H1 (cell line): Measurements from ENCODE around the gene TCP11. TPM values are rescaled to one million over a fixed set of nuclear protein-coding genes. Genes with fewer than 3 reads are reported as not detected.

Experiments
- CHD2 ChIP-seq: IDR thresholded peaks from 2 replicates; pipeline ENCODE4 v1.6.1; 2012; ENCODE audit warnings: low read length, improper control_type of control experiment
- CHD7 ChIP-seq: fragments of 300-600 bp; sonication (generic); IDR thresholded peaks from 2 replicates; pipeline ENCODE4 v1.7.1; 2012; ENCODE audit warnings: low read length, moderate library complexity, mild to moderate bottlenecking, inconsistent platforms; ENCODE audit not compliant: insufficient replicate concordance
- CTBP2 ChIP-seq: IDR thresholded peaks from 2 replicates; pipeline ENCODE4 v1.7.0; 2011; ENCODE audit warnings: borderline replicate concordance, mild to moderate bottlenecking, moderate library complexity, mixed read lengths, low read length; ENCODE audit not compliant: insufficient read depth, insufficient read length
- JUND ChIP-seq: IDR thresholded peaks from 2 replicates; pipeline ENCODE4 v1.6.1; 2011; ENCODE audit warnings: mild to moderate bottlenecking, improper control_type of control experiment, low read length
- RFX5 ChIP-seq: IDR thresholded peaks from 2 replicates; pipeline ENCODE4 v1.6.1; 2011; ENCODE audit warnings: low read depth, low read length, improper control_type of control experiment, borderline replicate concordance
- RNF2 ChIP-seq: fragments of 200-900, 300-1000 bp; sonication (generic); IDR thresholded peaks from 2 replicates; pipeline ENCODE4 v1.7.1; 2016; ENCODE audit warnings: borderline replicate concordance, low read depth, mild to moderate bottlenecking, antibody characterized with exemption, low read length; ENCODE audit not compliant: poor library complexity, severe bottlenecking; ENCODE audit errors: missing control alignments
- SRF ChIP-seq: IDR thresholded peaks from 2 replicates; pipeline ENCODE4 v1.6.1; 2011; ENCODE audit warnings: mild to moderate bottlenecking, low read depth, low read length, moderate library complexity
- polyA plus RNA-seq, 7 experiments: library from polyadenylated mRNA; depleted of rRNA in 3 of 7; stranded (reverse) in 5 of 7; unstranded in 2 of 7; fragments of >200 nt in 5 of 7; fragments of 200-250 nt in 2 of 7; gene quantifications; 1 replicate in 5 of 7; 2 replicates in 1 of 7; 4 replicates in 1 of 7; pipeline versions ENCODE4 v1.2.1 to v1.2.3, GENCODE V29; 2011 to 2013; ENCODE audit warnings: missing spikeins in 2 of 7, mixed read lengths in 2 of 7
- total RNA-seq: library from RNA; stranded (reverse); fragmentation: NEBNext Ultra II Directional; extraction: Animal tissue kit (Norgen Biotek cat#: 25700); gene quantifications from 2 replicates; pipeline ENCODE4 v1.2.1, GENCODE V29; 2021
- TF ChIP-seq, protein P1 (sequence below): IDR thresholded peaks from 2 replicates; pipeline ENCODE4 v1.6.1; 2012; ENCODE audit warnings: inconsistent platforms
- TF ChIP-seq, protein P2 (sequence below): IDR thresholded peaks from 2 replicates; pipeline ENCODE4 v1.6.1; 2012; ENCODE audit warnings: low read length, inconsistent platforms

The TCP11 gene
- total and polyA plus RNA-seq, 2 of the 8 experiments (the other 6 are each of a cell fraction or from before 2014, with no cell fraction given): 0.11 TPM; not detected in 1

GRCh38 chr6:35140639-35141006, 516 bp downstream of the TCP11 start (continued):
- TF ChIP-seq CHD7 (no peak), SRF (no peak), JUND (no peak), CTBP2 (no peak), CHD2 (no peak), RFX5 (no peak), RNF2 (no peak)
- TF ChIP-seq, protein P1, sequence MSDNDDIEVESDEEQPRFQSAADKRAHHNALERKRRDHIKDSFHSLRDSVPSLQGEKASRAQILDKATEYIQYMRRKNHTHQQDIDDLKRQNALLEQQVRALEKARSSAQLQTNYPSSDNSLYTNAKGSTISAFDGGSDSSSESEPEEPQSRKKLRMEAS: no peak
- TF ChIP-seq, protein P2, sequence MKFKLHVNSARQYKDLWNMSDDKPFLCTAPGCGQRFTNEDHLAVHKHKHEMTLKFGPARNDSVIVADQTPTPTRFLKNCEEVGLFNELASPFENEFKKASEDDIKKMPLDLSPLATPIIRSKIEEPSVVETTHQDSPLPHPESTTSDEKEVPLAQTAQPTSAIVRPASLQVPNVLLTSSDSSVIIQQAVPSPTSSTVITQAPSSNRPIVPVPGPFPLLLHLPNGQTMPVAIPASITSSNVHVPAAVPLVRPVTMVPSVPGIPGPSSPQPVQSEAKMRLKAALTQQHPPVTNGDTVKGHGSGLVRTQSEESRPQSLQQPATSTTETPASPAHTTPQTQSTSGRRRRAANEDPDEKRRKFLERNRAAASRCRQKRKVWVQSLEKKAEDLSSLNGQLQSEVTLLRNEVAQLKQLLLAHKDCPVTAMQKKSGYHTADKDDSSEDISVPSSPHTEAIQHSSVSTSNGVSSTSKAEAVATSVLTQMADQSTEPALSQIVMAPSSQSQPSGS: no peak
